ENCODE data around the gene CES1.
"Not testable (repeated sequence)": the region's sequence is repeated elsewhere in the genome, so short reads cannot be mapped to it uniquely, and the experiment has no call there.

The CES1 gene

GRCh38 chr16:55811811-55812210 is 21.1 kb downstream of the CES1 start:
- Histone ChIP-seq H3K4me2 (ENCODE audit: low read length) (no peak overlapping the region), H3K27ac (no peak overlapping the region), H3K9me3 (ENCODE audit: control insufficient read depth, low read length) (no peaks in the 10 kb centered on the region), H3K36me3 (ENCODE audit: control insufficient read depth, insufficient read depth, low read length) (no peaks in the 10 kb centered on the region), H3K4me3 (ENCODE audit: low read depth, low read length) (no peak overlapping the region), H3K4me1 (no peaks in the 10 kb centered on the region), H3K27me3 (ENCODE audit: control insufficient read depth, insufficient read depth, low read length) (no peaks in the 10 kb centered on the region), H3K9ac (no peak overlapping the region), H3K79me2 (no peaks in the 10 kb centered on the region), H2AFZ (no peak overlapping the region)
- TF ChIP-seq CTCF (IDR thresholded peaks at IDR 0.05) = no peak

GRCh38 chr16:55810451-55810961 is 22.4 kb downstream of the CES1 start:
- Histone ChIP-seq H3K9me3 (ENCODE audit: control insufficient read depth, low read length) (no peaks in the 10 kb centered on the region), H3K4me2 (ENCODE audit: low read length) (no peak overlapping the region), H3K27me3 (ENCODE audit: control insufficient read depth, insufficient read depth, low read length) (no peaks in the 10 kb centered on the region), H2AFZ (no peak overlapping the region), H3K4me1 (no peaks in the 10 kb centered on the region), H3K27ac (no peak overlapping the region), H3K36me3 (ENCODE audit: control insufficient read depth, insufficient read depth, low read length) (no peaks in the 10 kb centered on the region), H3K9ac (no peak overlapping the region), H3K4me3 (ENCODE audit: low read depth, low read length) (no peak overlapping the region), H3K79me2 (no peaks in the 10 kb centered on the region)
- no peak for TF ChIP-seq CTCF (IDR thresholded peaks at IDR 0.05)

DNA sequence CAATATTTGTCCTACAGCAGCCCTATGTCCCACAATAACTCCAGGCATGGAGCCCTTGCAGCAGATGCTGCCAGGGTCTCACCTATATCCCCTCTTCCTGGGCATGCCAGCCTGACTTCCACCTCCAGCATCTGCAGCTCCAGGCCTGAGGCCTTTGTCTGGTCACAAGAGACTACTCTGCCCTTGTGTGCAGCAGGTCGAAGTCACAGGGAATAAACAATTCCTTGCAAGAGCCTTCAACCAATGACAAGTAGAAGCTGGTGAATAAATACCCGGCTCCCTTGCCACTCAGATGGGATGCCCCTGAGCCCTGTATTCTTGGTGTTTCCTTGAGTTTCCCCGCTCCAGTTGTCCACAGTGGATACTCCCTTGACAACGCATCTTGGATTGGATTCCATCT is 23.0 kb downstream of the CES1 start:
- Histone ChIP-seq H3K9me3 (ENCODE audit: control insufficient read depth, low read length) (no peaks in the 10 kb centered on the region), H3K4me2 (ENCODE audit: low read length) (no peak overlapping the region), H3K36me3 (ENCODE audit: control insufficient read depth, insufficient read depth, low read length) (no peaks in the 10 kb centered on the region), H3K9ac (no peak overlapping the region), H3K4me3 (ENCODE audit: low read depth, low read length) (no peak overlapping the region), H3K79me2 (no peaks in the 10 kb centered on the region), H2AFZ (no peak overlapping the region), H3K4me1 (no peaks in the 10 kb centered on the region), H3K27ac (no peak overlapping the region), H3K27me3 (ENCODE audit: control insufficient read depth, insufficient read depth, low read length) (no peaks in the 10 kb centered on the region)
- TF ChIP-seq CTCF (IDR thresholded peaks at IDR 0.05) = no peak

DNA sequence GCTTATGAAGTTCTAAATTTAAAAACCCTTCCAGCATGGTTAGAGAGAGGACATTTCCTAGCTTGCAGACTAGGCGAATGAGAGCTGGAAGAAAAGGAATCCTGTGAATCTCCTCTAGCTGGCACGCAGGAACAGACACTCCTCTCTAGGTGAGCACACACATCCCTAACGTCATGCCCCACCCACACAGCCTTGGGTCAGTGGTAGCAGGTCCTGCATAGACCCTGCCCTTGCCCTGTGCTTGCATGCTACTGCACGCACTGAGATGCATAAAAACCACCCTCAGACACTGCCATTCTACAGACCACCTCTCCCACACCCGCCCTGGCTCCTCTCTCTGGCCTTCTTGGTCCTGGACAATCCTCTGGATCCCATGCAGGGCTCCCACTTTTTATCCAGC is 23.5 kb downstream of the CES1 start:
- no peak overlapping the region for H3K9ac ChIP-seq
- H3K79me2 ChIP-seq = no peaks in the 10 kb centered on the region
- TF ChIP-seq CTCF (IDR thresholded peaks at IDR 0.05) = no peak
- H3K27me3 ChIP-seq (ENCODE audit: control insufficient read depth, insufficient read depth, low read length) = no peaks in the 10 kb centered on the region
- no peaks in the 10 kb centered on the region for H3K9me3 ChIP-seq (ENCODE audit: control insufficient read depth, low read length)
- no peaks in the 10 kb centered on the region for H3K36me3 ChIP-seq (ENCODE audit: control insufficient read depth, insufficient read depth, low read length)
- H3K4me2 ChIP-seq (ENCODE audit: low read length) = no peak overlapping the region
- H3K4me1 ChIP-seq = no peaks in the 10 kb centered on the region
- H3K27ac ChIP-seq = no peak overlapping the region
- no peak overlapping the region for H2AFZ ChIP-seq
- no peak overlapping the region for H3K4me3 ChIP-seq (ENCODE audit: low read depth, low read length)

- not testable (repeated sequence) for H3K79me2 ChIP-seq; H2AFZ ChIP-seq; H3K4me3 ChIP-seq (ENCODE audit: low read depth, low read length); H3K36me3 ChIP-seq (ENCODE audit: control insufficient read depth, insufficient read depth, low read length); H3K9ac ChIP-seq; H3K4me2 ChIP-seq (ENCODE audit: low read length); H3K4me1 ChIP-seq; H3K27me3 ChIP-seq (ENCODE audit: control insufficient read depth, insufficient read depth, low read length); H3K27ac ChIP-seq; H3K9me3 ChIP-seq (ENCODE audit: control insufficient read depth, low read length)
Observed at GRCh38 chr16:55808286-55808685, 24.6 kb downstream of the CES1 start.

GRCh38 chr16:55805104-55805503 is 27.8 kb downstream of the CES1 start:
- not testable (repeated sequence) for H3K79me2 ChIP-seq; H3K9ac ChIP-seq; H3K4me3 ChIP-seq (ENCODE audit: low read depth, low read length); H3K9me3 ChIP-seq (ENCODE audit: control insufficient read depth, low read length); H2AFZ ChIP-seq; H3K36me3 ChIP-seq (ENCODE audit: control insufficient read depth, insufficient read depth, low read length); H3K27me3 ChIP-seq (ENCODE audit: control insufficient read depth, insufficient read depth, low read length); H3K27ac ChIP-seq; H3K4me2 ChIP-seq (ENCODE audit: low read length); H3K4me1 ChIP-seq

- H3K36me3 ChIP-seq (ENCODE audit: control insufficient read depth, insufficient read depth, low read length); H3K4me1 ChIP-seq; H3K27ac ChIP-seq; H3K9me3 ChIP-seq (ENCODE audit: control insufficient read depth, low read length); H3K27me3 ChIP-seq (ENCODE audit: control insufficient read depth, insufficient read depth, low read length); H3K4me3 ChIP-seq (ENCODE audit: low read depth, low read length); H3K79me2 ChIP-seq; H3K9ac ChIP-seq; H3K4me2 ChIP-seq (ENCODE audit: low read length); H2AFZ ChIP-seq: not testable (repeated sequence)
Observed at GRCh38 chr16:55803681-55804080, 29.2 kb downstream of the CES1 start.

DNA sequence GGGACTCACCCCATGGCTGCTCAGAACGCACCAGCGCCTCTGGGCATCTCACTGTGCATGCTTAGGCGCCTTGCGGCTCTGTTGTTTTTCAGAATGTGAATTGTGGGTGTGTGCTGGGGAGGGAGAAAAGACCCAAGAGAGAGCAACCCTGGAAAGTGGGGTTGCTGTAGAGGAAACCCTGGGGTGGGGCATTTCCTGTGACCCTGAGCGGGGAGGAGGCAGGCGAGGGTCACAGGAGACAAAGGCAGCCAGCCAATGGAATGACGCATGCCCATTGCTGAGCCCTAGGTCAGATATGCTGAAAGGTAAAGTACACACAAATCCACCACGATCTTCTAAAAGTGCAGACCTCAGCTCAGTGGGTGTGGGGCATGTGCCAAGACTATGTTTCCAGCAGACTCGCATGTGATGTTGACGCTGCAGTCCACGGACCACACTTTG is 39.9 kb downstream of the CES1 start:
- not testable (repeated sequence) for H3K27me3 ChIP-seq (ENCODE audit: control insufficient read depth, insufficient read depth, low read length); H2AFZ ChIP-seq; H3K79me2 ChIP-seq; H3K36me3 ChIP-seq (ENCODE audit: control insufficient read depth, insufficient read depth, low read length); H3K4me3 ChIP-seq (ENCODE audit: low read depth, low read length); H3K4me1 ChIP-seq; H3K4me2 ChIP-seq (ENCODE audit: low read length); H3K9me3 ChIP-seq (ENCODE audit: control insufficient read depth, low read length); H3K9ac ChIP-seq; H3K27ac ChIP-seq
